Prostate gland (tissue), 2 donors: ENCODE measurements around the gene CEP78.

ENCODE experiments used
- CTCF ChIP-seq, 4 experiments: fragments of 200-600 bp in 2 of 4; fragments of 450-650 bp in 2 of 4; sonication (generic) in 2 of 4; IDR thresholded peaks; 1 replicate in 3 of 4; 2 replicates in 1 of 4; pipeline ENCODE4 v1.5.1; 2016 to 2019; ENCODE audit warnings: antibody characterized with exemption in 4 of 4, mild to moderate bottlenecking in 2 of 4, moderate library complexity in 2 of 4
- POLR2A ChIP-seq: fragments of 450-650 bp; IDR thresholded peaks from one replicate; pipeline ENCODE4 v1.6.1; 2016; ENCODE audit warnings: antibody characterized with exemption, mild to moderate bottlenecking

GRCh38 chr9:78295177-78295575 lies 59.3 kb downstream of the CEP78 start:
- TF ChIP-seq CTCF (IDR thresholded peaks at IDR 0.05) (no peak), POLR2A (no peak)
